NCI-H1436 (cell line): ENCODE results near the gene GMPPB.
"Not testable (repeated sequence)": the region's sequence is repeated elsewhere in the genome, so short reads cannot be mapped to it uniquely, and the experiment has no call there.

Experiments
- DNase-seq: peaks from one replicate; lab custom pipeline; 2025; lab: John Stamatoyannopoulos, UW

GMPPB gene

GRCh38 chr3:49689908-49690624 is 33.7 kb downstream of the GMPPB start:
- DNase-seq: not testable (repeated sequence)

GRCh38 chr3:49689046-49689907 is 34.5 kb downstream of the GMPPB start, which contains the start of the genes MST1 and RNF123:
TSS of gene MST1 (minus strand) at chr3:49689474. CDS start at chr3:49688691, 783 bp downstream.
TSS of gene RNF123 (plus strand) at chr3:49689557. CDS start at chr3:49691166, 1,609 bp downstream.
- DNase-seq: no peak

GRCh38 chr3:49688338-49689045 is 35.3 kb downstream of the GMPPB start:
- not testable (repeated sequence) for DNase-seq

GRCh38 chr3:49687424-49687795 is 36.3 kb downstream of the GMPPB start:
- not testable (repeated sequence) for DNase-seq

GRCh38 chr3:49686769-49687423 is 36.9 kb downstream of the GMPPB start:
- DNase-seq: not testable (repeated sequence)

GRCh38 chr3:49686346-49686745 is 37.4 kb downstream of the GMPPB start:
- not testable (repeated sequence) for DNase-seq

- not testable (repeated sequence) for DNase-seq
These were observed 37.9 kb downstream of the GMPPB start for GRCh38 chr3:49685846-49686245.

- DNase-seq: not testable (repeated sequence)
These were observed 38.6 kb downstream of the GMPPB start for GRCh38 chr3:49685103-49685502.

GRCh38 chr3:49684453-49684852 is 39.3 kb downstream of the GMPPB start:
- DNase-seq: not testable (repeated sequence)

GRCh38 chr3:49683162-49683561 is 40.6 kb downstream of the GMPPB start:
- no peak for DNase-seq

- no peak for DNase-seq
These were observed 42.2 kb downstream of the GMPPB start for GRCh38 chr3:49681543-49681942.

- no peak for DNase-seq
These were observed 42.6 kb downstream of the GMPPB start for GRCh38 chr3:49681232-49681522.

GRCh38 chr3:49680493-49681231 is 43.1 kb downstream of the GMPPB start:
- DNase-seq: no peak

- DNase-seq: no peak
These were observed 47.8 kb downstream of the GMPPB start for GRCh38 chr3:49675912-49676311.

- DNase-seq: no peak
These were observed 49.2 kb downstream of the GMPPB start for GRCh38 chr3:49674497-49674983.

- DNase-seq: no peak
These were observed 49.8 kb downstream of the GMPPB start, which contains the start of gene APEH for GRCh38 chr3:49673715-49674496. TSS of gene APEH (plus strand) at chr3:49674351. CDS start at chr3:49674402, 51 bp downstream.

GRCh38 chr3:49673121-49673714 is 50.5 kb downstream of the GMPPB start:
- no peak for DNase-seq

- DNase-seq: no peak
These were observed 52.2 kb downstream of the GMPPB start for GRCh38 chr3:49671291-49672288.

- DNase-seq: no peak
These were observed 52.8 kb downstream of the GMPPB start for GRCh38 chr3:49670940-49671290.
